ENCODE data around the gene GRIK3.

GRIK3 gene

DNA sequence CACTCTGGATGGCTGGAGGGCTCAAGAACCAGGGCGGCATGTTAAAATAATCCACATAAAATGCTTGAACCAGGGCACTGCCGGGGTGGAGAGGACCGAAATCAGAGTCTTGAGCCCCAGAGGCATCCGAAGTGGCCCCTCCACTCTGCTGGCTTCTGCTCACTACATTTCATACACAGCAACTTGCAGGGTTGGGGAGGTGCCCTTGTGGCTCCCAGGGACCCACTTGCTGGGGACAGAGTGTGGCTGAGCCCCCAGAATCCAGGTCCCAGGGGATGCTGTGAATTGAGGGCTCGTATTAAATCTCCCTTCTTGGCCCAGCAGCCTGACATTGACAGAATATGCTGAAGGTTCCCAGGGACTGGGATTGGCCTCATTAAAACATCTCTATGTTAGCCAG, 181.7 kb downstream of the GRIK3 start:
- no peak for DNase-seq (ENCODE audit: low read depth)

DNA sequence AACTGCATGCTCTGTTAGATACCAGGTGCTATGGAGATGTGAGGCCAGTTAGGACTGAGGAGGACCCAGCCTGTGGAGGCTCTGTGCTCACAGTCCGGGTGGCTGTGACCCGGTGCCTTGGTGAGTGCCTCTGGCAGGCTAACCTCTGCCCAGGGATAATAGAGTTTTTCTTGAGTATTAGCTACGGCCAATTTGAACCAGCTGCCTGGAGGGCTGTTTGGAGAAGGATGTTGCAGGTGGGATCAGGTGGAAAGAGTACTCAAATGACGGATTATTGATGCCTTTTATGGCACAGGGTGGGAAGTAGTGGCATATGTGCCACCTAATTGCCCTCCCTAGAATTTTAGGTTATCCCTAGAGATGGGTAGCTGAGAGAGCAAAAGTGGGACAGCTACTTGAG, 182.7 kb downstream of the GRIK3 start:
- DNase-seq (ENCODE audit: low read depth), result no peak

DNA sequence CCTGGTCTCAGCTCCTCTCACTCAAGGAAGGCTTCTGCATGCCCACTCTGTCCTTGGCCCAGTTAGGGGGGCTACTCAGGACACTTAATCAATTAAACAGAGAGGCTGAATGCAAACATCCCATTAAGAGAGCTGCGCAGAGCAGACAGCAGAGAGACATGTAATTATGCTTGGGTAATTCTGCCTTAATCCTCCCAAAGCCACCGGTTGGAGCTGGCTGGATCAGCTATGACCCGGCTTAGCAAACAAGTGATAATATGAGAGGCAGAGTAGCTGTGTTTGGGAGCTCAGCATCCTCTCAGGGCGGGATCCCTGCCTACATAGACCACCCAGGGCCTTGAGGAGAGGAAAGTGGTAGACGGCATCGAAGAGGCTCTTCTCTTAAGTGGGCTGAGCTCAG, 183.2 kb downstream of the GRIK3 start:
- no peak for DNase-seq (ENCODE audit: low read depth)

DNA sequence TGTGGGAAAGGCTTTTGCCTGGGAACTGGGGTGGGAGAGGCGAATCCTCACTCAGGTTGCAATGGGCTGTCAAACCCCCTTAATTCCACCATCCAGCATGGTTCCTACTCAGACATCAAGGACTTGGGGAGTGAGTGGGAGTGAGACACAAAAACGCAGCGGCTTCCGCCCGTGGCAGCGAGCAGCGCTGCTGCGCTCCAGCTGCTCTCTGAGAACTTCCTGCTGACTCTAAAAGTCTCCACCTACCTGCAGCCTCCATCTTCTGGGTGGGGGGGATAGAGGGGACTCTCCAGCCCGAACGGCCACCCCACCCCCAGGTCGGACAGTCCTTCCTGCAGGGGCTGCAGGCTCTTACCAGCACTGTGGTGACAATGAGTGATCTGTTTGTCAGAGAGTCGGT, 184.4 kb downstream of the GRIK3 start:
- no peak for DNase-seq (ENCODE audit: low read depth)

DNA sequence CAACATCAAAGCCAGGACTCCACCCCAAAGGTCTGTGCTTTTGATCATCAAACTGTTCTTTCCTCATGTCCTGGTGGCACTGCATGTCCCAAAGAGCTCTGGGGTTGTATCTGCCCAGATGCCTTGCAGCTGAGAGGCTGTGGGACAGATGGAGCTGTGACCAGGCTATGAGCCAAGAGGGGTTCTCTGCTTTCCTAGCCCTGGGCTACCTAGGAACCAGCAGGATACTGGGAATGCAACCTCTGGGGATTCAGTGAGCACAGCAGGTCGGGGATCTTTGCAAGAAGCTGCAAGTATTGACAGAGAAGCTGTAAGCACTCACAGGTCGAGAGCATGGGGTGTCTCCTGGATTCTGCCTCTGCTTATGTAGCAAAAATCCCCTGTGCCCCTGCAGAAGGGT, 186.6 kb downstream of the GRIK3 start:
- DNase-seq (ENCODE audit: low read depth), result no peak

DNA sequence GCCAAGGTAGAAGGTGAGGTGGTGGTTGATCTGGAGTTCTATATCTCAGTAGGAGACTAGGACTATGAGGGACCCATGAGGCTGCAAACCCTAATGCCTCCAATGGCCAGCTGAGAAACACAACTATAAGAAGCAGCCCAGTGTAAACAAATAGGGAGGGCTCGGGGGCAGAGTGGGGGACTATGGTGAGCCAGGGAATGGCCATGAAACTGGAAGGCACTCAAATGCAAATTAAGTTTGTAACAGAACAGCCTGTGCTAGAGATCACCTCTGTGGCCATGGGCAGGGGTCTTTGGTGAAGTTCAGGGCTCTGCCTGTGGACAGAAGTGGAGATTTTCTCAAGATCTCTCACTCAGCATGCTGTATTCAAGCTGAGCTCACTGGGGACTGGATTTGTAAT, 187.1 kb downstream of the GRIK3 start:
- DNase-seq (ENCODE audit: low read depth), result no peak

DNA sequence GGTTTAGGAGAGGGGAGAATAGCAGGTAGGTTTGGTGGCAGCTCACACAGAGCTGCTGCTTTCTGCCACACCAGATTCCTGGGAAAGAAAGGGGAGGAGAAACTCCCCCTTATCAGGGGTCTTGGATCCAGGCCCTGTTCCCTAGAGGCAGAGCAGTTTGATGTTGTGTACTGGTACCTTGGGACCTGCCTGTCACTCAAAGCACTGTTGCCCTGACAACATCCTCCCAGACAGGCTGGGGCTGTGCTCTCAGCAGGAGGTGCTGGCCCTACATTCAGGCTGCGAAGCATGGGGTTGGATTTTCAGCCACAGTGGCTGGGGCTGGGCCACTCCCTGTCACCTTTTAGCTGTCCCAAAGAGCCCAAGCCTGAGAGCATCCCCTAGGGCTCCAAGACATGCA, 188.0 kb downstream of the GRIK3 start:
- no peak for DNase-seq (ENCODE audit: low read depth)

DNA sequence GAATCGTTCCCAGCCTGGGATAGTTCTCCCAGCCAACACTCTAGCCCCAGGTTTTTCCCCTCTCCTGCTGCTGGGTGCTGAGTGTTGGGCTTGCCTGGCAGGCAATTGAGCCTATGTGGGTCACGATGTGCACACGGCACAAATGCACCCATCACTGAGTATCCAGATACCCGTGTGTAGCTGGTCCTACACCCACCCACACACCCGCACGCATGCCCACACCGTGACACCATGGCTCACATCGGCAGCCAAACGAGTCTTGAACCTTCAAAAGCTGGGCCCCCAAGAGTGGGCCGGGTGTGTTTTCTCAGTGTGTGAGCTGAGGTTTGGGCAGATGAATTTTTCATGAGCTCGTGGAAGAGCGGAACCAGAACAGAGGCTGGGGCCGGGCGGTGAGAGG, 188.5 kb downstream of the GRIK3 start:
- no peak for DNase-seq (ENCODE audit: low read depth)

DNA sequence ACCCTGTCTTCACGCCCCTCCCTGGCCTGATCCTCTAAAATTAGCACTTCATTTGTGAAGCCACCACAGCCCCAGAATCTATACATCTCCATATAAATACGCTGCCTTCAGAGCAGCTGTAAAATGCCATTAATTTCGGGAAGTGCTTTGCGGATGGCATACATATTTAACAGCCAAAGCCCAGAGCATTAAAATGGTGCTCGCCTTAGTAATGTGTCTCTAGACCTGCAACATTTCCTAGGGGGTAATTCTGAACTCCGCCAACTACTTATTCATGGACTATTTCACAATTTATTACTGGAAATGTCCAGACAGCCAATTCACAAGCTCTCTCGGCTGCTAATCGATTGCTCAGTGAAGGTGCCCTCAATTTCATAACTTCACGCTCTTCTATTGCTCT, 189.4 kb downstream of the GRIK3 start:
- no peak for DNase-seq (ENCODE audit: low read depth)

DNA sequence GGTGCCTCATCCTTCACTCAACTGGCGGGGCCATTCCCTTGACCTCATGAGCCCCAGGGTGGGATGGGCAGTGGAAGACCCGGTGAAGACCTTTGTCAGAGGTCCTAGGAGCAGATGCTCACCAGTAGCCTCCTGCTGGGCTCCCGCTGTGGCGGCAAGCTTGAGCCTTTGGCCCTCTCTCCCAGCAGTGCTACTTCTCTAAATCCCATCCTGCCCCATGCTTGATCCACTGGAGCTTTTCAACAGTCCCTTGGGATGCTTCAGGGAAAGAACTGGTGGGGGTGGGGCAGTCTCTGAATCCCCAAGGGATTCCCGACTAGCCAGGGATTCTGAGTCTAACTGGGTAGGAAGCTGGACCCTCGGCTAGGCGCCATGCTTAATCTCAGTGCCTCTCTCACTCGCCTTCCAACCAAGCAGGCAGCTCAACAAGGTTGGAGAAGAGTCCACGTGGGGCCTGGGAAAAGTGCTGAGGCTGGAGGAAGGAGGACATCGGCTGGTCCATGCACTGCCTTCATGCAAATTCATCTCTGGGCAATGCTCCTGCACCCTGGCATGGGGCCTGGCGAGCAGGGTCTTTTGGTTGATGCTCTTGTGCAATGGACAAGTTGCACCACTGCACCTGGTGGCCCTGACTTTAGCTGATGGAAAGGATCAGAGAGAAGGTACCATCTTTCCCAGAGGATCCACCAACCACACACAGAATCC, 190.3 kb downstream of the GRIK3 start:
- DNase-seq (ENCODE audit: low read depth), result no peak

DNA sequence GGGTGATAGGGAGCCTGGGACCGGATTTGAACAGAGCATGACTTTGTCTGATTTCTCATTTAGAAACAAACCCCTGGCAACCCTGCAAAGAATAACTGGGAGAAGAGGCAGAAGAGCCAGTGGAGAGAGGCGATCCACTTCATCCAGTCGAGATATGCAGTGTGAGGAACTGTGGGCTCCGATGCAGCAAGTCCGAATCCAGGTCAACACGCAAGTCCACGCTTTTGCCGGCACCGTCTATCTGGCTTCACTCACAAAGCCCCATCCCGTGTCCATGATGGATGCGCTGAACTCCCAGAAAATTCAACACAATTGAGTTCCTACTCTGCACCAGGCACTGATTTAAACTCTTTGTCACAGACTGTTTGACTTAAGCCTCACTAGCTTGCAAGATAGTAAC, 191.3 kb downstream of the GRIK3 start:
- DNase-seq (ENCODE audit: low read depth), result no peak

DNA sequence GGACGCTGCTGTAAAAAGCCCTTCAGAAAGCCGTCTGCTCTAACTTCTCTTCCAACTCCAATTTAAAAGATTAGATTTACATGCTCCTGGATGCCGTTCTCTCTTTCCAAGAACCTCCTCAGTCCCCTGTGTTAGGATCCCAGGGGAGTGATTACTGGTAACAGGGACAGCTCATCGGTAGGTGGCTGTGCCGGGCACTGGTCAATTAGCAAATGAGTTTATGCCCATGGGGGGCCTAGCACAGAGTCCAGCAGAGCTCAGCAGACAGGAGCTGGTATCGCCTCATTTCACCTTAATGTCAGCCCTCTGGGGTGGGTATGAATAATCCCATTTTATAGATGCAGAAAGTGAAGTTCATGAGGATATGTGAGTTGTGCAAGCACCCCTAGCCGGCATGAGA, 191.9 kb downstream of the GRIK3 start:
- DNase-seq (ENCODE audit: low read depth), result no peak

DNA sequence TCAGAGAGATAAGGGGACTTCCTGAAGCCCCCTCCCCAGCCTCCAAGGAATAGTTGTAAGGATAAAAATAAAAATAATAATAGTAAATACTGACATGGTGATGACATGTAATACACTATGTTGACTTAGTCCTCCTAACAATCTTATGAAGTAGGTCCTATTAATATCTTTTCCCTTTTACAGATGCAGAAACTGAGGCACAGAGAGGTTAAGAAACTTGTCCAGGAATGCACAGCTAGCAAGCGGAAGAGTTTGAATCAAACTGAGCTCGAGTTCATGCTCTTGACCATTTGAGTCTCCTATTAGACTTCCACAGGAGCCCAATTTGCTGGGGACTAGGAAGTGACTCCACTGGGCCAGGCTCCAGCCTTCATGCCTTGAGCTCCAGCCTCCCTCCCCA, 194.8 kb downstream of the GRIK3 start:
- no peak for DNase-seq (ENCODE audit: low read depth)

DNA sequence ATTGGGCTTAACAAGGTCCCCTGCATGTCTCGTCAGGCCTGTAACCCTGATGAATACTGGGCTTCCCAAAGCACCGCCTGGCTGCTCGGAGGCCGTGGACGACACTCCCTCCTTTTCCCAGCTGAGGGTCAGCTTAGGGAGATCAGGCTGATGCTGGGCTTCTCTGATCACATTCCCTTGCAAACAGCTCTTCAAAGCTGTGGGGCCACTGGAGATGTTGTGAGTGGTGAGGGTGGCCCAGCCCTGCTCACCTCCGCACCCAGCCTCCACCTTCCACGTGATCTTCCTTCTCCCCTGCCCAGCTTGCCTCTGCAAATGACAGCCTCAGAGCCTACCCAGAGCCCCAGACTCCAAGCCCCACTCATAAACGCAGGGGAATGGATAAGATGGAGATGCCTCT, 195.4 kb downstream of the GRIK3 start:
- DNase-seq (ENCODE audit: low read depth), result no peak

DNA sequence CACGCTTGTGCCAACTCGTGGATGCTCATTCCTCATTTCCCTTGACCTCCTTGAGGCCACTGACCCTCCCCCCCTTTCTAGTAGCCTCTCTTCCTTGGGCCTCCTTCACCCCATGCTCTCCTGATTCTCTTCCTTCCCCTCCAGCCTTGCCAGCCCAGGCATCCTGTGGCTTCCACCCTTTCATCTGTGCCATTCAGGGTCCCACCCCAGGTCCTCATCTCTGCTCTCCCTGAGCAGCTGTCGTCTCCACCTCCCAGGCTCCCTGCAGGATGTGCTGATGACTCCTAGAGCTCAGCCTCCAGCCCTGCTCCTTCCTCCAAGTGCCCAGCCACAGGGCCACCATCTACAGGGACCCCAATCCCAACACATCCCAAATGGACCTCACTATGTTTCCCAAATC, 197.4 kb downstream of the GRIK3 start:
- no peak for DNase-seq (ENCODE audit: low read depth)

DNA sequence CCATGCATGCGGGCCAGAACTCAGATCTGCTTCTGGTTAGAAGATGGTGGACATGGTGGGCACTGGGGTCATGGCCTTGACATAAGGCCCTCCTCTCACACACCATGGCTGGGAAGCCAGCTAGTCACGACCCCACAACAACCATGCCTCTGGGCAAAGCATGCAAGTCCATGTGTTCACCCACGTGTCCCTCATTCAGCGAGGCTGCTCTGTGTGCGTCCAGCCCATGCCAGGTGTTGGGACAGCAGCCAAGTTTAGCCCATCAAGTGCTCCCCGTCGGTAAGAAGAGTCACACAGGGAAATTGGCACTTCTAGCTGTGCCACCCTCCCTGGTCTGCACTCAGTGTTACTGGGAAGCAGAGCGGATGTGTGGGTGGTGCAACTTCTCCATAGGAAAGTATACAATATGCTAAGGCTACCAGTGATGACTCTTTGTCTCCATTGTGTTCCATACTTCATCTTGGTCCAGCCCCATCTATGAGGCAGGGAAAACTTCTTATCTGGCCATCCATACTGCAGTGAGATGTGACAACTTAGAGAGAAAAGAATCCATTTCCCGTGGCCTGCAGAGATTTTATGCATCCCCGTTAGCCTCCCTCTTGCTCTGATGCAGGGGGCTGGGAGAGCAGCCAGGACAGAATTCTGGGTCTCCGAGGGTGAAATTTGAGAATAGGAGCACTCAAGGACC, 198.0 kb downstream of the GRIK3 start:
- DNase-seq (ENCODE audit: low read depth), result no peak

DNA sequence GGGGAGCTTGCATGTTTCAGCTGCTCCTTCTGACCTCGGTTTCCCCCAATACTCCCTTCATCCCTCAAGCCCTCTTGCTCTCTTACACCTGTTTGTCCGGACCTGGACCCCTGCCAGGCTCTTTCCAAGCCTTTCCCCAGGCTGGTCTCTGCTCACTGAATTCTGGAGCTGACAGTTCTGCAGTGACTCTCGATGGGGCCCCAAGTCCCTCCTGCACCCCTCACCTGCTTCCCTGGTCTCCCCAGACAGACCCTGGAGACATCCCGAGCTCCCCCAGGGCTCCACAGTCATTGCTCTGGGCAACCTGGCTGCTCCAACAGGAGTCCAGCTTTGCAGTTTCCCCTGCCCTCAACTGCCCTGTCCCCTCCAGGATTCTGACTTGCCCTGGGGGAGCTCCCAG, 198.6 kb downstream of the GRIK3 start:
- DNase-seq (ENCODE audit: low read depth), result no peak

DNA sequence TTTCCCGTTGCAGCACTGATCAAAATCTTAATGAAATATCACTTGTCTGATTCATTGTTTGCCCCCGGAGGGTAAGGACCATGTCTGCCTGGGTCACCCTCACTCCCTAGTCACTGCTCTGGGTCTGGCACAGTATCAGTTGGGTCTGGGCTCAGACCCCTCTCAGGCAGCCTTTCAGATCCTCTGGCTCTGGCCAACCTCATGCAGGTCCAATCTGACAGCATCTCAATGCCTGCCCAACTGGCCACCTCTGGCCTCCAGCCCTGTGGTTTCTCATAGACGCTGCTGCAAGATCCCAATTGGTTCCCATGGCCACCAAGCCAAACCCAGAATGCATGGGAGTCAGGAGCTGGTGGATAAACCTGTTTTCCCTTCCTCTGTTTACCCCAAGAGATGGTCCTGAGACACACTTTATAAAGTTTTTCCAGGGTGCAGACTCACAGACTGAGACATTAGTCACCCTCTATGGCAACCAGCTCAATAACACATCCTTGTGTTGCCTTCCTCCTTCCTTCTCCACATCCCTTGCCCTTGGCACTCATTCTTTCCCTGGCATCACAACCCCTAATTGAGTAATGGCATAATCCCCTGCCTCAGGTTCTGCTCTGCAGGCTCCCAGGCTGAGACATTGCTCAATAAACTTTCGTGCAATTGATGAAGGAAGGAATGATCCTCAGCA, 199.2 kb downstream of the GRIK3 start:
- no peak for DNase-seq (ENCODE audit: low read depth)

DNA sequence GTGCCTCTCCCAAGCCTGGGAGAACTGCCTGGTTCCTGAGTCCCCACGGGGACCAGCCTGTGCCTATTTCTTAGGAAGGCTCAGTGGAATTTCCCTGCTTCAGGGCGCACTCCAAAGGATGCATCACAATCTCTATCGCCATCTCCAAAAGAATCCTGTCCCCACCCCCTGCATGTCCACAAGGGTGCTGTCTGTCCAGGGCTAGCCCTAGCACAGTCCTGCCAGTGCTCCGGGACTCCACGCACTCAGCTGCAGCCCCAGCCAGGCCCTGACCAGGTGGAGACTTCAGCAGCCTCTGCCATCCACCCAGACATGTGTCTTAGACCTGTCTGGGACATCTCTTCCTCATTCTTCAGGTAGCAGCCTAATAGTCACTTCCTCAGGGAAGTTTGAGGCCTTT, 199.7 kb downstream of the GRIK3 start:
- no peak for DNase-seq (ENCODE audit: low read depth)

DNA sequence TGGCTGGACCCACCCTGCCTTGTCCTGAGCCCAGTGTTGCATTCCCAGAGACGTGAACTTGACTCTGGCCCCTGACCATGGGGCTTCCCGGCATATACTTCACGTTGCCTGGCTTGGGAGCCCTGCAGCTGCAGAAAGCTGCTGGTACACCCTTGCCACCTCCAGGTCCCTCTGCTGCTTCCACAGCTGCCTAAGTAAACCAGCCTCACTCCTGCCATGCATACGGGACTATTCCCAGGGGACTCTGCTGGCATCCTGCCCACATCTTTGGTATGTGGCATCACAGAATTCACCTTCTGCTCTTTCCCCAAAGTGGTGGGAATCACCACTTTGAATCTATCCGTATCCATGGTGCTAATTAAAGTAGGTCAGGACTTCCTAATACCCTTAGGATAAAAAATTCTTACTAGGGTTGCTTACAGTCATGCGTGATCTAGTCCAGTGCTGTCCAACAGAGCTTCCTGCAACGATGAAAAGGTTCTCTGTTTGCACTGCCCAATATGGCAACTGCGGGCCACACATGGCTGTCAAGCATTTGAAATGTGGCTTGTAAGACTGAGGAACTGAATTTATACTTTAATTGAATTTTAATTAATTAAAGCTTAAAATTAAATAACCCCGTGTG, 203.0 kb downstream of the GRIK3 start:
- DNase-seq (ENCODE audit: low read depth), result no peak

DNA sequence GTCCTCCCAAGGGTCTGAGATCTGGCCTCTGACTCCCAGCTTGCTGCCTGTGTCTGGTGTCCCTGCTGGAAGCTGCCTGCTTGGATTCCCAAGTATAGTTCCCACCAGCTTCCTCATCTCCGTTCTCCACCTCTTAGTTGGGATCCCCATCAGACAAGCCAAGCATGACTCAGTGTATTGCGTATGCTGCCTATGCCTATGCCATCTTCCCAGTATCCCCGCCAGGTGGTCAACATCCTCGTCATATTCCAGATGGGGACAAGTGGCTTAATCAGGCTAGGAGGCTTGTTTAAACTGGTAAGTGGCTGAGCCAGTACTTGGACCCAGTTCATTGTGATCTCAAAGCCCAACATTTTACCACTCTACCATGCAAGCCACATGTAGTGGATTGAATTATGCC, 204.4 kb downstream of the GRIK3 start:
- DNase-seq (ENCODE audit: low read depth), result no peak

DNA sequence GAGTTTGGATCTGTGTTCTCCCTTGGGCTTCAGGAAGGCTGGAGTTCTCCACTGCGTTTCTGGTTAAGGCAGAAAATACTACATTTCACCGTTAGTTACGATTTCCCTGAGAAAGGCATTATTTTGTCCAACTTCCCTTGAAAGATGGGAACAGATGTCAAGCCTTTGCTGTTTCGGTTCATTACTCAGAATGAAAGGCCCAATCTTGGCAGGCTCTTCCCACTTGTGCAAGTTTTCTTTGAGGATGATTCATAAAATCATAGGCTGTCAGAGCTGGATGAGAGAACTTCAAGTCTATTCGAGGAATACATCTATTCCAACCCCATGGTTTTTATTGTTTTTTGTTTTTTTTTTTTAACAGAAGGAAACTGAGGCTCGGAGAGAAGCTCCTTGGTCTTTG, 205.2 kb downstream of the GRIK3 start:
- no peak for DNase-seq (ENCODE audit: low read depth)

DNA sequence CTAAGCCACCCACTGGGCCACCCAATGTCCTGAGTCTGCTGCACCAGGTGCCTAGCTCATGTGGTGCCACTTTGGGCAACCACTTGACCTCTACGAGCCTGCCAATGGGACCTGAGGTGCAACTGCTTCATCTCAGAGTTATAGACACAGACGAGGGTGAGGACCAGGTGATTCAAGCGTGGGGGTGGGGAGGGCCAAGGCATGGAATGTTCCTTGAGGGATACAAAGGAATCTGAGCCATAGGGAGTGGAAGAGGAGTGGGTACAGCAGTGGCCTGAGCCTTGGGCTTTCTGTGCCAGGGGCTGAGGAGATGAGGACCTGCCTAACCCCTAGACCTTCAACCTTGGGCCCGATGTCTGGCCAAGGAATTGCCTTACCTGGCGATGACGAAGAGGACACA, 209.1 kb downstream of the GRIK3 start:
- no peak for DNase-seq (ENCODE audit: low read depth)
